GM21825 (cell line): Measurements from ENCODE around the gene TMEM207.

Experiments
- ATAC-seq: cut with Tn5 transposase; IDR thresholded peaks from one replicate; pipeline ENCODE4 v1.9.1; 2021; ENCODE audit warnings: mild to moderate bottlenecking, moderate library complexity; ENCODE audit not compliant: unreplicated experiment

The TMEM207 gene

GRCh38 chr3:190387578-190388213 is 62.0 kb downstream of the TMEM207 start, which contains the start of gene CLDN16:
Gene CLDN16, plus strand, starts transcription at chr3:190388163. Its CDS starts 167 bp downstream, at chr3:190388330.
- ATAC-seq: no peak

DNA sequence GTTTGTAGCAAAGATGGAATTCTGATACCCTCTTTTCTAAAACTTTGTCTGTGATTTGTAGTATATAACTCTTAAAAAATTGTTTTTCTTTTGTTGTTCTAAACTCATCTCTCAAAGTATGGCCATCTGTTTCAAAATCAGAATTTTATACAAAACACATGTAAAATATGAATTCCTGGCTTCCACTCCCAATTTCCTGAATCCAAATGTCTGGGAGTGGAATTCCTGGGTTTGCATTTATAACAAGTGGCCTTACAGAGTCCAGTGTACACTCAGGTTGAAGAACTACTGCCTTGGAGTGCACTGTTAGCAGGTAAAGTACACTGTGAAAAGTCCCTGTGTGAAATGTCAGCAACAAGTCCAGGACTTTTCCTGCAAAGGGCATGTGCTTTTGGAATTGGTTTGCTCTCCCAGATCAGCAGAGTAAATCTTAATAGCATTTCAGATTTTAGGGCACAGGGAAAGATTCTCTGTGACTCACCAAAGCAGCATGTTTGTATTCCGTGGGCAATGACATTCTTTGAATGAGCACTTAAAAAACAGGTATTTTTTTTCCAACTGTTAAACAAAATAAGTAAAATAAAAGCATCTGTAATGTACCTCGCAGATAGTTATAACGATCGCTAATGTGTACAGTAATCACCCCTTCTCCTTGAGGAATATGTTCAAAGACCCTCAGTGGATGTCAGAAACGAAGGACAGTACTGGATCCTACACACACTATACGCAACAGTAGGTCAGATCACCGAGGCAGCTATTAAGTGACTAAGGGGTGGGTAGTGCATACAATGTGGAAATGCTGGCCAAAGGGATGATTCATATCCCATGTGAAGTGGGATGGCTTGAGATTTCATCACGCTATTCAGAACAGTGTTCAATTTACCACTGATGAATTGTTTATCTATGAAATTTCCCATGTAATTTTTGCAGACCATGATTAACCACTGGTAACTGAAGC is 63.7 kb downstream of the TMEM207 start:
- no peak for ATAC-seq

DNA sequence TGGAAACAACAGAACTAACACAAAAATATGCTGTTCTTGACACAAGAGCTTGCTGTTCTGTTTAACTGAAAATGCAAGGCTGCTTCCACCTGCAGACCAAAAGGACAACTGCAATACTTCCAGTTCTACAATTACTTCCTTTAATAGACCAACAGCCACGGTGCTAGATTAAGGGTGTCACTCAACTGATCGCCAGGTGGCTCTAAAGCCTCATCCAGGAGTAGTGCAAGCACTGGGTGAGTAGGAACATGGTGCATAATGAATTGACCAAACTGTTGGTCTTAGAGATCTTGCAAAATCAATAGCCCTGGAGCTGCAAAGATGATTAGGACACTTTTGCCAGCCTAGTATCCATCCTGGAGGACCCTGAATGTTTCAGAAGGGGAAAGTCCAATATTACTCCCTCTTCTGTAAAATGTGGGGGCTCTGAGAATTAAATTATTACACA is 65.4 kb downstream of the TMEM207 start:
- ATAC-seq: no peak

GRCh38 chr3:190382082-190382481 is 67.6 kb downstream of the TMEM207 start:
- ATAC-seq: no peak

DNA sequence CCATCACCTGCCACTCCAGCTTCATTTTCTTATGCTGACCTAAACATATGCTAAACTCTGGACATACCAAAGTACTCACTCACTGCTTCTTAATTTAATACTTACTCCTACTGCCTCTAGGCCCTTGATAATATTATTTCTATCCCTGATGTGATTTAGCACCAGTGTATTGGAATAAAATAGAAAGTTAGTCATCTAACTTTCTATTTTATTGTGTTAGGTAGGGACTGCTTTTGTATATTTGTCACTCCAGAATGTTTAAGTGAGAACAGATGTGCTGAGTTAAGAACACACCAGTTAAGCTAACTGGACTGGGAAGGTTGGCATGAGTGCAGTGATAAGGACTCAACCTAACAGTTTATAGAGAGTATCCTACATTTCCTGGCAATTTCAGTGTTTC is 68.3 kb downstream of the TMEM207 start:
- ATAC-seq: no peak

DNA sequence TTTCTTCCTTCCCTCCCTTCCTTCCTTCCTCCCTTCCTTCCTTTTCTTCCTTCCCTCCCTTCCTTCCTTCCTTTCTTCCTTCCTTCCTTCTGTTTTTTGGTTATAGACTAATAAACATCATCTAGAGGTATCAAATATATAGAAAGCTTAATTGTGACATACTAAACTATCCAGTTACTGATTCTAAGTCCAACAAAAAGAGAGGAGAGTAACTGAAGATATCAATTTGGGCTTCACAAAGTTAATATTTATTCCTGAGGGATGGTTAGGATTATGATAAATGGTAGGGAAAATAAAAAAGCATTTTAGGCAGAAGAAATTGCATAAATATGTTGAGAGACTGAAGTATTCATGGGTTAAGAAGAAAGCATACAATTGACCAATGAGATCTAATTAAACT is 69.5 kb downstream of the TMEM207 start:
- no peak for ATAC-seq
